Activated T-cell treated with anti-CD3 and anti-CD28 coated beads, Interleukin-2, amount 50 U/mL, for 1 hour (primary cell): ENCODE data around the gene ARHGEF19.
"Not testable (repeated sequence)": the region's sequence is repeated elsewhere in the genome, so short reads cannot be mapped to it uniquely, and the experiment has no call there.

Experiments
- DNase-seq: peaks from one replicate; pipeline ENCODE4 v3.0.0-alpha.2; 2020

ARHGEF19 gene

GRCh38 chr1:16218674-16219071 lies 6.2 kb upstream of the ARHGEF19 start:
- DNase-seq = no peak

- no peak for DNase-seq
Measured at GRCh38 chr1:16218014-16218673, 5.7 kb upstream of the ARHGEF19 start.

- DNase-seq = peak; percentile 94
Measured at GRCh38 chr1:16217061-16217785, 4.8 kb upstream of the ARHGEF19 start.

DNA sequence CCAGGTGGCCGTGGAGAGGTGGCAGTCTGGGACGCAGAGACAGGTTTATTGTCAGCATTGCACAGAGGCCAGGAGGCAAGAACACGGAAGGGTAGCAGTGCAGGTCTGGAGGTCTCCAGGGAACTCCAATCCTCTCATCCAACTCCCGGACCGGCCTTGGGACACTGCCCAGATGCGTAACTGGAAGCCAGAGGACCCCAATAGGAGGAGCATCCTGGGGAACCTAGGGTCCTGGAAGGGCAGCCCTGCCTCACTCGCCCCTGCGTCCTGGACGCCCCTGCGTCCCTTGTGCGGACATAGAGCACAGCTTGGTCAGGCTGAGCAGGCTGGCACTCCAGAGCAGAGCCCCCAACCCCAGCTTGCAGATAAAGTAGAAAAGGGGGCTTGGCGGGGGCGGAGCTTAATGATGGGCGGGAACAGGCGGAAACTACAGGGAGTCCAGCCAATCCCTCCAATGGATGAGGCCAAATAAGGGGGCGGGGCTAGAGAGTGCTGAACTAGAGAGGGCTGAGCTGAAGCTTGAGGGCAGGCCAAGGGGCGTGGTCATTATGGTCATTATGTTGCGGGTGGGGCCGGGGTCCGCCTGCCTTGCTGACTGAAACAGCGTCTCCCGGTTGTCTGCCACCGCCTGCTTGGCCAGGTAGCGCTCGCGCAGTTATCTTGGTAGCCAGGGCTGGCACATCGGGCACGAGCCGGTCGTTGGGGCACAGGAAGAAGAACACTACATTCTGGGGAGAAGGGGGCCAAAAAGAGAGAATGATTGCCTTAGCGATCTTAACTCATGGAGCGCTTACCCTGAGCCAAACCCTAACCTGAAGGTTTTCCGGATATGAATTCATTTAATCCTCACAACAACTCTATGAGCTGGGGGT lies 3.7 kb upstream of the ARHGEF19 start:
- DNase-seq = peak; percentile 54

DNA sequence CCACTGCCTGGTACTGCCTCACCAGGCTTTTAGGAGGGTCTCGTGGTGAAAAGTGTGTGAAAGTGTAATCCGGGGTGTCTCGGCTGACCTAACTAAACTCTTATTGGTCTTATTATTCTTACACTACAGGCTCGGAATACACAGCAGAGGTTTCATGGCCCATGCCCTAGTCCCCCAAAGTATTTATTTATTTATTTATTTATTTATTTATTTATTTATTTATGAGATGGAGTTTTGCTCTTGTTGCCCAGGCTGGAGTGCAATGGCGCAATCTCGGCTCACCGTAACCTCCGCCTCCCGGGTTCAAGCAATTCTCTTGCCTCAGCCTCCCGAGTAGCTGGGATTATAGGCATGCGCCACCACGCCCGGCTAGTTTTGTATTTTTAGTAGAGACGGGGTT lies 2.8 kb upstream of the ARHGEF19 start:
- DNase-seq = not testable (repeated sequence)

GRCh38 chr1:16213544-16213943 lies 1.1 kb upstream of the ARHGEF19 start:
- DNase-seq = not testable (repeated sequence)

- no peak for DNase-seq
Measured at GRCh38 chr1:16213013-16213412, 561 bp upstream of the ARHGEF19 start.

GRCh38 chr1:16211824-16212223 lies 628 bp downstream of the ARHGEF19 start:
- no peak for DNase-seq

DNA sequence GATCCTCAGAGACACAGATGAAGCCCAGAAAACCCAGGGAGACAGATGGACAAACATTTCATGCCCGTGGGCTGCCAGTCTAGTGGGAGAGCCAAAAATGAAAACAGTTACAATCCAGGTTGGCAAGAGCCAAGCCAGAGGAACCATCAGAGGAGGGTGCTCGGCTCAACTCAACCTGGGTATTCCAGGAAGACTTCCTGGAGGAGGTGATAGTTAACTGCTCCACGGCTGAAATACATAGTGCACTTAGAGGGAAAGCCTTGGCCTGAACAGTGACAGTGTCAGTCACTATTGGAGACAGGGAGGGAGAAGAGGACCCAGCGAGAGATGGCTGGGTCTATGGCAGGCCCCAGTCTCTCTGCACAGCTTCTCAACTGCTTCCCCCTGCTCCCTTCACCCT lies 1.9 kb downstream of the ARHGEF19 start:
- DNase-seq = no peak

DNA sequence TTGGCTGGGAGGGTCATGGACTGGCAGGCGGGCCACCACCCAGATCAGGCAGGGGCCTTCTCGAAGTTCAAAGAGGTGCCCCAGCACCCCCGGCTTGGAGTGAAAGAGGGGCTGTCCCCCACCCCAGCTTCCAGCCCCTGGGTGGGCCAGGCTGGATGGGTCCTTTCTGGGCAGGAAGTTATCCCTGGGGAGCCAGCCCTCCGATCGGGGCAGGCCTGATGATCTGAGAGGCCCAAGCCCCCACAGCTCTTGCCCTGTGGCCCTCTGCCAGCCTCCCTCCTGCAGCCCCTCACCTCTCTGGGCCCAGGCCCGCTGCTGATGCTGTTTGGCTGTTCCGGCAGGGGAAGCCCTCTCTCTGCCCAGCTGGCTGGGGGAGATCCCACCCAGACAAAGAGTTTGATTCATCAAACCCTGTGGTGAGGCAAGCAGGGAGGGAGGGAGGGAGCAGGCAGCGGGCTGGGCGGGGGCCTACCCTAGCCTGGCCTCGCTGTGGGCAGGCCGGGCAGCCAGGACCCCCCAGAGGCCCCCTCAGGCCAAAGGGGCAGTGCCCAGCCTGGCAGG lies 2.5 kb downstream of the ARHGEF19 start:
- no peak for DNase-seq

DNA sequence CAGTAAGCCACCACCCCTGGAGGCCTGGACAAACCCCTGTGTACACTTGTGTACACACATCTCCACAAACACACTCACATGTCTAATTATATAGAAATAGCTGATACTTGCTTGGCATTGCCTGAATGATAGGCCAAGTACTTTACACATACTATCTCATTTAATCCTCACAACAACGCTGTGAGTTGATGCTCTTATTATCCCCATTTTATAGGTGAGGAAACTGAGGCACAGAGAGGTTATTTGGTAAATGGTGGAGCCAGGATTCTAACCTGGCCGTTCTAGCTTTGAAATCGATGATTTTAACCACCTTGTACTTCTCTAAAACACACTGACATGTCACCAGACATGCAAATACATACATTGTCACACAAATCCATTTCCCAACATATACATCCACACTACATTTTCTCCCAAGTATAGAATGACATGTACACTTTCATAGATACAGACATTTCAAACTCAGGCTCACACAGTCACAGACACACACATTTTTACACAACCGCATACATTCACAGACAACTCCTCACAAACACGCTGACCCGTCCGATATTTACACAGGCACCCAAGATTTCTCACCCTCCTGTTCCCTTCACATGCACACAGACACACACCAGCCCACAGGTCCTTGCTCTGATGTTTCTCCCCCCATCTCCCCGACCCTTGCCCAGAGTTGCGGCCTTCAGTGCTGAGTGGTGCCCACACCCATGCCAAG lies 3.2 kb downstream of the ARHGEF19 start:
- DNase-seq = no peak

- DNase-seq = no peak
Measured at GRCh38 chr1:16208270-16208987, 4.0 kb downstream of the ARHGEF19 start.

- DNase-seq = no peak
Measured at GRCh38 chr1:16207318-16208269, 4.9 kb downstream of the ARHGEF19 start.

GRCh38 chr1:16206547-16207317 lies 5.7 kb downstream of the ARHGEF19 start:
- peak; percentile 92 for DNase-seq

DNA sequence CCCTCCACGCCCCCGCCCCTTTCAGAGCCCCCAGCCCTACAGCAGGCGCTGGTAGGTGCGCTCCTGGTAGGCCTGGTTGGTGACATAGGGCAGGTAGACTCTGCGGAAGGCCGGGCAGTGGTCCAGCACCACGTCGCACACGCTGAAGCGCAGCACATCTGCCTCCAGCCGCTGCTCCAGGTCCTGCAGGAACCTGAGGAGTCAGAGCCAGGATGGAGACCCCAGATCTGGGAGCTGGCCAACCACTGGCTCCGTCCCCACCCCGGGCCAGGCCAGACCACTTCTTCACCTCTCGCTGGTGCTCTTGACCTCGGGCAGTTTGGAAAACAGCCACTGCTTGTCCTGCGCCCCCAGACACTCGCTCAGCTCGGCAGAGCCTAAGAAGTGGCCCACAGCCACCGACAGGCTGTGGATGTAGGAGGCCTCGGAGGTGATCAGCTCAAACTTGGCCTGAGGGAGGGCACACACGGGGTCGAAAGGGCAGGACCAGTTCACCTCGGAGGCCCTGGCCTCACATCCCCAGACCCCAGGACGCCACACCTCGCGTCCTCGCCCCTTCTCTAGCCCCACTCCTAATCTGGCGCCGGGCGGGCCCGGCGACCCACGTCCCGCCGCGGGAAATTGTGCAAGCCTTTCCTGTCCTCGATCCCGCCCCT lies 6.4 kb downstream of the ARHGEF19 start:
- no peak for DNase-seq

GRCh38 chr1:16205334-16205671 lies 7.1 kb downstream of the ARHGEF19 start:
- no peak for DNase-seq

- peak; percentile 43 for DNase-seq
Measured at GRCh38 chr1:16204634-16205333, 7.7 kb downstream of the ARHGEF19 start.

DNA sequence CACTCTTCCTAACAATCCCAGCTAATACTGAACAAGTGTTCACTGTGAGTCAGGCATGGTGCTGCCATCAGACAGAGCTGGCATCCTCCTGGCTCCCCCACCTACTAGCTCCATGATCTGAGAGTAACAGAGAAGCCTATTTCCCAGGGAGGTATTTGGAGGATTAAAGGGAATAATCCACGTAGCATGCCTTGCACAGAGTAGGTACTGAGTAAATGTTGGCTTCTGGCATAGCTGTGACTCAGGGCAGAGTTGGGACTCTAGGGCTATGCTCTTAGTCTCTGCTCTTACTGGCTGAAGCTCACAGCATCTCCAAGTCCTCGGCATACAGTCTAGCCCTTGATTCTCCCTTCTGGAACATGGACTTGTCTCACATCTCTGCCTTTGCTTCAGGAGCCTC lies 8.2 kb downstream of the ARHGEF19 start:
- DNase-seq = no peak

- DNase-seq = no peak
Measured at GRCh38 chr1:16203550-16203949, 8.9 kb downstream of the ARHGEF19 start.
